Loucy (cell line): Measurements from ENCODE around the gene TRAPPC6A.

ENCODE experiments used
- H2AFZ ChIP-seq: fragments of 200-600 bp; sonication (generic); 2 replicates; pipeline ENCODE4 v1.6.0; 2016; ENCODE audit warnings: antibody characterized with exemption, mild to moderate bottlenecking, low read length, moderate library complexity
- H3F3A ChIP-seq: fragments of 200-600 bp; 2 replicates; pipeline ENCODE4 v1.6.0; 2016; ENCODE audit warnings: antibody characterized with exemption, low read depth, mild to moderate bottlenecking
- H3K27me3 ChIP-seq: fragments of 200-600 bp; sonication (generic); 2 replicates; pipeline ENCODE4 v1.6.1; 2014; ENCODE audit warnings: low read length, mild to moderate bottlenecking; ENCODE audit not compliant: insufficient read depth, poor library complexity, severe bottlenecking
- H3K36me3 ChIP-seq: fragments of 200-600 bp; sonication (generic); 2 replicates; pipeline ENCODE4 v1.6.1; 2016; ENCODE audit warnings: low read length; ENCODE audit not compliant: insufficient read depth
- H3K4me1 ChIP-seq: fragments of 200-600 bp; sonication (generic); 2 replicates; pipeline ENCODE4 v1.5.1; 2014; ENCODE audit warnings: low read length, mild to moderate bottlenecking; ENCODE audit not compliant: insufficient read depth, poor library complexity, severe bottlenecking
- H3K4me2 ChIP-seq: fragments of 200-600 bp; sonication (generic); 2 replicates; pipeline ENCODE4 v1.6.0; 2014; ENCODE audit warnings: antibody characterized with exemption, low read length, low read depth, mild to moderate bottlenecking; ENCODE audit not compliant: poor library complexity, severe bottlenecking
- H3K4me3 ChIP-seq: fragments of 200-600 bp; sonication (generic); 2 replicates; pipeline ENCODE4 v1.5.1; 2014; ENCODE audit warnings: low read length, mild to moderate bottlenecking, mixed read lengths; ENCODE audit not compliant: poor library complexity, severe bottlenecking
- H3K79me2 ChIP-seq: fragments of 200-600 bp; sonication (generic); 2 replicates; pipeline ENCODE4 v1.6.1; 2014; ENCODE audit warnings: low read length; ENCODE audit not compliant: insufficient read depth
- H3K9ac ChIP-seq: fragments of 200-600 bp; sonication (generic); 2 replicates; pipeline ENCODE4 v1.6.0; 2014; ENCODE audit warnings: mild to moderate bottlenecking, low read depth, low read length, moderate library complexity; ENCODE audit not compliant: poor library complexity, severe bottlenecking
- H3K9me2 ChIP-seq: fragments of 200-600 bp; sonication (generic); replicated peaks from 2 replicates; pipeline ENCODE4 v1.6.1; 2016; ENCODE audit warnings: low read depth, low read length, mixed read lengths
- H3K9me3 ChIP-seq: fragments of 200-600 bp; sonication (generic); 2 replicates; pipeline ENCODE4 v1.6.1; 2014; ENCODE audit warnings: mild to moderate bottlenecking, antibody characterized with exemption, low read length, low read depth; ENCODE audit not compliant: insufficient read depth
- H4K20me1 ChIP-seq: fragments of 200-600 bp; sonication (generic); 2 replicates; pipeline ENCODE4 v1.6.0; 2014; ENCODE audit warnings: antibody characterized with exemption, low read length, mild to moderate bottlenecking; ENCODE audit not compliant: insufficient read depth, poor library complexity, severe bottlenecking
- EZH2phosphoT487 ChIP-seq: fragments of 200-600 bp; IDR thresholded peaks from 2 replicates; pipeline ENCODE4 v1.6.1; 2018; ENCODE audit warnings: antibody characterized with exemption, mild to moderate bottlenecking, moderate library complexity, borderline replicate concordance
- TF ChIP-seq, protein P1 (sequence below): fragments of 200-600 bp; sonication (generic); conservative IDR thresholded peaks from 2 replicates; pipeline ENCODE4 v1.5.1; 2014; ENCODE audit warnings: mild to moderate bottlenecking, antibody characterized with exemption, low read length

The TRAPPC6A gene

GRCh38 chr19:45164577-45165335, 13.3 kb downstream of the TRAPPC6A start:
- Histone ChIP-seq H3K4me3 (no peak overlapping the region), H2AFZ (no peak overlapping the region), H3K4me1 (no peaks in the 10 kb centered on the region), H4K20me1 (no peaks in the 10 kb centered on the region), H3K36me3 (no peaks in the 10 kb centered on the region), H3K9me2 (no peaks in the 10 kb centered on the region), H3K9me3 (no peaks in the 10 kb centered on the region), H3K27me3 (no peaks in the 10 kb centered on the region), H3K4me2 (no peak overlapping the region), H3K9ac (no peak overlapping the region), H3F3A (no peaks in the 10 kb centered on the region), H3K79me2 (no peaks in the 10 kb centered on the region)
- no peak for TF ChIP-seq EZH2phosphoT487
- TF ChIP-seq, protein P1, sequence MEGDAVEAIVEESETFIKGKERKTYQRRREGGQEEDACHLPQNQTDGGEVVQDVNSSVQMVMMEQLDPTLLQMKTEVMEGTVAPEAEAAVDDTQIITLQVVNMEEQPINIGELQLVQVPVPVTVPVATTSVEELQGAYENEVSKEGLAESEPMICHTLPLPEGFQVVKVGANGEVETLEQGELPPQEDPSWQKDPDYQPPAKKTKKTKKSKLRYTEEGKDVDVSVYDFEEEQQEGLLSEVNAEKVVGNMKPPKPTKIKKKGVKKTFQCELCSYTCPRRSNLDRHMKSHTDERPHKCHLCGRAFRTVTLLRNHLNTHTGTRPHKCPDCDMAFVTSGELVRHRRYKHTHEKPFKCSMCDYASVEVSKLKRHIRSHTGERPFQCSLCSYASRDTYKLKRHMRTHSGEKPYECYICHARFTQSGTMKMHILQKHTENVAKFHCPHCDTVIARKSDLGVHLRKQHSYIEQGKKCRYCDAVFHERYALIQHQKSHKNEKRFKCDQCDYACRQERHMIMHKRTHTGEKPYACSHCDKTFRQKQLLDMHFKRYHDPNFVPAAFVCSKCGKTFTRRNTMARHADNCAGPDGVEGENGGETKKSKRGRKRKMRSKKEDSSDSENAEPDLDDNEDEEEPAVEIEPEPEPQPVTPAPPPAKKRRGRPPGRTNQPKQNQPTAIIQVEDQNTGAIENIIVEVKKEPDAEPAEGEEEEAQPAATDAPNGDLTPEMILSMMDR: no peak

DNA sequence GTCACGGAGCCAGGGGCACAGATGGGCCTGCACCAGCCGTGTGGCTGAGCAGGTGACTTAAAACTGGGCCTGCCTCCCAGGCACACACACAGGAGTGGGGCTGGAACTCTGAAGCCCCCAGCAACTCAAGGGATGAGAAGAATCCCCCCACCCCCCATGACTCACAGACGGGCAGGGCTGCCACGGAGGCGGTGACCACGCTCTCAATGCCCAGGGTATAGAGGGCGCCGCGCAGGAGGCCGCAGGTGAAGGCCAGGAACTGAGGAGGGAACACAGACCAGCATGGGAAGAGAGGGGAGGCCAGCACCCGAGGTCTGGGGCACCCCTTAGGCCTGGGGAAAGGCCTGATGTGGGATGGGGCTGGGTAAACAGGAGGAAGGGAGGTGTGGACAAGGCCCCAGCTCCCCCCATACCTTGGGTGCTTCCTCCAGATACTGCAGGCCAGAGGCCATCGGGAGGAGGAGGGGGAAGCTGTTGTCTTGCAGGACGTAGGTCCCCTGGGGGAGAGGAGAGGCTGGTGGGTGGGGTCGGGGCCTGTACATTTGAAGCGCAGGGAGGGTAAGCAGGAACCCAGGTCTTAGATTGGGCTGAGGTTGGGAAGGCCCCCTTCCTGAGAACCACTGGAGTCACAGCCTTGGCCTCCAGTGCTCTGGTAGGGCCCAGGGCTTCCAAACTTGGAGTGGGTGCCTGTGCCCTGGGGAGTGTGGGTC, 14.1 kb downstream of the TRAPPC6A start:
- Histone ChIP-seq H3K4me3 (no peak overlapping the region), H3F3A (no peaks in the 10 kb centered on the region), H2AFZ (no peak overlapping the region), H3K9ac (no peak overlapping the region), H3K4me2 (no peak overlapping the region), H3K79me2 (no peaks in the 10 kb centered on the region), H3K27me3 (no peaks in the 10 kb centered on the region), H4K20me1 (no peaks in the 10 kb centered on the region), H3K9me3 (no peaks in the 10 kb centered on the region), H3K4me1 (no peaks in the 10 kb centered on the region), H3K36me3 (no peaks in the 10 kb centered on the region), H3K9me2 (no peaks in the 10 kb centered on the region)
- no peak for TF ChIP-seq EZH2phosphoT487
- TF ChIP-seq, protein P1: no peak

DNA sequence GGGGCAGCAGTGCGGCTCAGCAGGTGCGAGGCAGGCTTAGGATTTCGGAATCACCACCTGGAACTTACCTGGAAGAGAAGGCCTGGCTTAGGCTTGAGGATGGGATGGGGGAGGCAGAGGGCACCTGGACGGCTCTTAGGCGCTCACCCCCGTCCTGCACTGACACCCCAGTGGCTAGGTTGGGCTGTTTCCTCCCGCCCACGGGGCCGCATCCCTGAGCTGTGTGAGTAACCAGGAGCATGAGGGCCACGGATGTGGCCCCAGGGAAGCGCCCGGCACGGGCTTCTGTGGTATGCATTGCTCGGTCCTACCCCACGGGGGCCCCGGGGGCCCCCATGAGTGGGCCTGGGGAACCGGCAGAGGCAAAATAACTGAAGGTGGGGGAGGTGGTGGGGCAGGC, 14.9 kb downstream of the TRAPPC6A start:
- Histone ChIP-seq H2AFZ (no peak overlapping the region), H3K4me3 (no peak overlapping the region), H3K36me3 (no peaks in the 10 kb centered on the region), H3K4me2 (no peak overlapping the region), H4K20me1 (no peaks in the 10 kb centered on the region), H3F3A (no peaks in the 10 kb centered on the region), H3K79me2 (no peaks in the 10 kb centered on the region), H3K27me3 (no peaks in the 10 kb centered on the region), H3K4me1 (no peaks in the 10 kb centered on the region), H3K9ac (no peak overlapping the region), H3K9me2 (no peaks in the 10 kb centered on the region), H3K9me3 (no peaks in the 10 kb centered on the region)
- TF ChIP-seq, protein P1: no peak
